Activated CD4-positive, alpha-beta memory T cell treated with anti-CD3 and anti-CD28 coated beads, Interleukin-2, amount 10 ng/mL, durations not matched to agents 7 days and 5 days (primary cell): Measurements from ENCODE around the gene PRKD1. TPM values are rescaled to one million over a fixed set of nuclear protein-coding genes. Genes with fewer than 3 reads are reported as not detected.

Experiments
- CTCF ChIA-PET: fragments of 350-600 bp; sonication (Branson Sonifier 250); formaldehyde crosslinking; loops from one replicate; lab custom pipeline; 2021; ENCODE audit warnings: antibody characterized with exemption, inconsistent platforms; lab: Charles Lee
- POLR2A ChIA-PET: fragments of 350-600 bp; sonication (Branson Sonifier 250); formaldehyde crosslinking; loops from one replicate; lab custom pipeline; 2021; ENCODE audit warnings: antibody characterized with exemption; lab: Charles Lee
- DNase-seq: peaks from one replicate; pipeline ENCODE4 v3.0.0-alpha.2; 2020
- H3K27ac Mint-ChIP-seq: one replicate; pipeline ENCODE4 v1.8.0; 2021; ENCODE audit warnings: mild to moderate bottlenecking, mixed read lengths
- H3K27me3 Mint-ChIP-seq: one replicate; pipeline ENCODE4 v1.8.0; 2021; ENCODE audit warnings: mixed read lengths
- H3K36me3 Mint-ChIP-seq: one replicate; pipeline ENCODE4 v1.8.0; 2021; ENCODE audit warnings: low read depth, mixed read lengths
- H3K4me1 Mint-ChIP-seq: one replicate; pipeline ENCODE4 v1.8.0; 2021; ENCODE audit warnings: mixed read lengths
- H3K4me3 Mint-ChIP-seq: one replicate; pipeline ENCODE4 v1.8.0; 2021; ENCODE audit warnings: mild to moderate bottlenecking, mixed read lengths
- H3K9me3 Mint-ChIP-seq: one replicate; pipeline ENCODE4 v1.8.0; 2021; ENCODE audit warnings: mixed read lengths
- total RNA-seq, 2 experiments: library from RNA; stranded (reverse); gene quantifications; one replicate each; pipeline ENCODE4 v1.2.3, GENCODE V29; 2021

Gene PRKD1
- total RNA-seq, 2 experiments from 2014 or later, result not detected

DNA sequence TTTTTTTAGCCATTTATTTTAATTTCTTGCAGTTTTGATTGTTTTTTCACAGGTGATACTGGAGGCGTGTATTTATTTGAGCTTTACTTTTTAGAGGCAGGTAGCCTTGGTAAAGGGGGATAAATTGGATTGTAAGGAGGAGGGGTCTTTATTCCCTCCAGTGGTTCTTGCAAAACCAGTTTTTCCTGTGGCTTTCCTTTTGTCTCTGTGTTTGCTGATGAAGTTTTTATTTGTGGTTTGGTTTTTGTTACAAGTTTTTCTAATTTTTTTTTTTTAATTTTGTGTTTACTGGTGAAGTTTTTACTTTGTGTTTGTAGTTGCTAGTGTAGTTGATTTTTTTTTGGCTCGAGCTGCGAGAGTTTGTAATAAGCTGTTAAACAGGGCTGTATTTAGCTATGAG lies 278.5 kb downstream of the PRKD1 start:
- CTCF ChIA-PET, result no interaction called here
- POLR2A ChIA-PET, result no interaction called here
- no peak overlapping the region for H3K4me3 Mint-ChIP-seq
- H3K27ac Mint-ChIP-seq, result no peak overlapping the region
- no peak for DNase-seq
- peaks cover 25% of the 10 kb centered on the region for H3K9me3 Mint-ChIP-seq
- H3K4me1 Mint-ChIP-seq, result no peaks in the 10 kb centered on the region
- H3K36me3 Mint-ChIP-seq, result no peaks in the 10 kb centered on the region
- H3K27me3 Mint-ChIP-seq, result no peaks in the 10 kb centered on the region

- Mint-ChIP-seq H3K4me1 (no peaks in the 10 kb centered on the region), H3K27me3 (no peaks in the 10 kb centered on the region), H3K9me3 (peaks cover 25% of the 10 kb centered on the region), H3K36me3 (no peaks in the 10 kb centered on the region), H3K27ac (no peak overlapping the region), H3K4me3 (no peak overlapping the region)
- ChIA-PET POLR2A (no interaction called here), CTCF (no interaction called here)
- no peak for DNase-seq
These were observed 279.6 kb downstream of the PRKD1 start for GRCh38 chr14:29648045-29648444.

DNA sequence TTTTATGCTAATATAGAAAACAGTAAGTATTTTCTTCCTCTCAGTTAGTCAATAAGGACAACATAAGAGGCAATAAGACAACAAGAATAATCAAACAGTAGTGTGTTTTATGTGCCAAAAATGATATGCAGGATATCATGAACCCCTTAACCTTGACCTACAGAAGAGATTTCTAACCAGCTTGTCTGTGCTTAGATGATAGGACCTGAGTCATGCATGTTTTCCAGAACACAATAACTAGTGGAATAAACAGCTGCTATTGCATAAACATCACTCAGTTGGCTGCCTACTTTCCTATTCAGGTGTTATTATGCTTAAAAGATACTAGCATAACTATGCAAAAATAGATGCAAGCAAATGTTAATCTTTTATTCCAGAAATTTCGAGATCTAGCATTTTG lies 282.5 kb downstream of the PRKD1 start:
- Mint-ChIP-seq H3K4me3 (no peak overlapping the region), H3K36me3 (no peaks in the 10 kb centered on the region), H3K27me3 (no peaks in the 10 kb centered on the region), H3K9me3 (peaks cover 20% of the 10 kb centered on the region), H3K27ac (no peak overlapping the region), H3K4me1 (no peaks in the 10 kb centered on the region)
- CTCF ChIA-PET, result no interaction called here
- POLR2A ChIA-PET, result no interaction called here
- DNase-seq, result no peak

- DNase-seq, result no peak
- Mint-ChIP-seq H3K36me3 (no peaks in the 10 kb centered on the region), H3K27ac (no peak overlapping the region), H3K4me1 (no peaks in the 10 kb centered on the region), H3K4me3 (no peak overlapping the region), H3K27me3 (no peaks in the 10 kb centered on the region), H3K9me3 (peaks cover 12% of the 10 kb centered on the region)
- CTCF ChIA-PET, result no interaction called here
- POLR2A ChIA-PET, result no interaction called here
These were observed 284.0 kb downstream of the PRKD1 start for GRCh38 chr14:29643433-29644211.

DNA sequence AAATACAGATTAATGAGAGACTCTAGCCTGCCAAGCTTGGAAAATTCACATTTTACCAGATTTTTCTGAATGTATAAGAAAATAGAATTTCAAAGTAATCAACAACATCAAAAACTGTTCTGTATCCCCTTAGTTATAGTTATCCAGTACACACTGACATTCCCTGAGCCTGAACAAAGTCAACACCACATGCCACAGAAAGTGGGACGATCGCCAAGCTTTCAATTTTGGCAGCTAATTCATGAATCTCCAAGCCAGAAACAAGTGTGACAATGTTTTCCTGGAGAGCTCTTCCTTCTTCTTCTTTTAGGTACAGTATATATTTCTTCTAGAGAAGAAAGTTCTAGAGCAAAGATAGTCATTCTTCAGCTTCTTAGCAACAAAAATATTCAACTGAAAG lies 290.2 kb downstream of the PRKD1 start:
- H3K27me3 Mint-ChIP-seq, result no peaks in the 10 kb centered on the region
- no peak for DNase-seq
- peaks cover 13% of the 10 kb centered on the region for H3K9me3 Mint-ChIP-seq
- no peak overlapping the region for H3K4me3 Mint-ChIP-seq
- POLR2A ChIA-PET, result no interaction called here
- no peaks in the 10 kb centered on the region for H3K4me1 Mint-ChIP-seq
- no peak overlapping the region for H3K27ac Mint-ChIP-seq
- no peaks in the 10 kb centered on the region for H3K36me3 Mint-ChIP-seq
- CTCF ChIA-PET, result interaction anchor here (0.9 kb wide), 1 partner anchor 9 kb away, joined by 3 read pairs; no protein-coding TSS in a partner anchor

DNA sequence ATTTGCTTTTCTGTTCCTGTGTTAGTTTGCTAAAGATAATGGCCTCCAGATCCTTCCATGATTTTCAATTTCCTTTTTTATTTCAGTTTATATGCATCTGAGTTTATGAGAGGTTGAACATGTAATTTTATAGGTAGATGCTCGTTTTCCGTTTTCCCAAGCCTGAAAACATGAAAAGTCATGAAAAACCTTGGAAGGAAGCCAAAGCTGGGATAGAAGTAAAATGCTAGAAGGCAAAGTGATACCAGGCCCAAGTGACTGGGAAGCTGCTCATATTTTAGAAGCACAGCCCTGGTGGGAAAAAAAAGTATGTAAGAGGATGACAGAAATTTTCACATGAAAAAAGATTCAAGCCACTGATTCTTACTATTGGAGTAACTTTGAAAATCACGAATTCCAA lies 290.8 kb downstream of the PRKD1 start:
- no peak for DNase-seq
- Mint-ChIP-seq H3K4me3 (no peak overlapping the region), H3K4me1 (no peaks in the 10 kb centered on the region), H3K36me3 (no peaks in the 10 kb centered on the region), H3K27me3 (no peaks in the 10 kb centered on the region), H3K9me3 (peaks cover 13% of the 10 kb centered on the region), H3K27ac (no peak overlapping the region)
- ChIA-PET POLR2A (no interaction called here), CTCF (no interaction called here)

- H3K4me3 Mint-ChIP-seq, result no peak overlapping the region
- peaks cover 8% of the 10 kb centered on the region for H3K9me3 Mint-ChIP-seq
- H3K4me1 Mint-ChIP-seq, result no peaks in the 10 kb centered on the region
- no peaks in the 10 kb centered on the region for H3K36me3 Mint-ChIP-seq
- ChIA-PET CTCF (no interaction called here), POLR2A (no interaction called here)
- no peak overlapping the region for H3K27ac Mint-ChIP-seq
- no peaks in the 10 kb centered on the region for H3K27me3 Mint-ChIP-seq
- DNase-seq, result no peak
These were observed 297.0 kb downstream of the PRKD1 start for GRCh38 chr14:29630566-29631160.

- ChIA-PET CTCF (no interaction called here), POLR2A (no interaction called here)
- Mint-ChIP-seq H3K9me3 (peaks cover 13% of the 10 kb centered on the region), H3K4me3 (no peak overlapping the region), H3K27me3 (no peaks in the 10 kb centered on the region), H3K36me3 (no peaks in the 10 kb centered on the region), H3K27ac (no peak overlapping the region), H3K4me1 (no peaks in the 10 kb centered on the region)
- no peak for DNase-seq
These were observed 297.8 kb downstream of the PRKD1 start for GRCh38 chr14:29629839-29630238.

GRCh38 chr14:29627137-29627536 lies 300.5 kb downstream of the PRKD1 start:
- H3K27ac Mint-ChIP-seq, result no peak overlapping the region
- H3K4me1 Mint-ChIP-seq, result no peaks in the 10 kb centered on the region
- H3K27me3 Mint-ChIP-seq, result no peaks in the 10 kb centered on the region
- H3K9me3 Mint-ChIP-seq, result peaks cover 16% of the 10 kb centered on the region
- H3K4me3 Mint-ChIP-seq, result no peak overlapping the region
- H3K36me3 Mint-ChIP-seq, result no peaks in the 10 kb centered on the region
- POLR2A ChIA-PET, result no interaction called here
- CTCF ChIA-PET, result no interaction called here
- DNase-seq, result no peak

DNA sequence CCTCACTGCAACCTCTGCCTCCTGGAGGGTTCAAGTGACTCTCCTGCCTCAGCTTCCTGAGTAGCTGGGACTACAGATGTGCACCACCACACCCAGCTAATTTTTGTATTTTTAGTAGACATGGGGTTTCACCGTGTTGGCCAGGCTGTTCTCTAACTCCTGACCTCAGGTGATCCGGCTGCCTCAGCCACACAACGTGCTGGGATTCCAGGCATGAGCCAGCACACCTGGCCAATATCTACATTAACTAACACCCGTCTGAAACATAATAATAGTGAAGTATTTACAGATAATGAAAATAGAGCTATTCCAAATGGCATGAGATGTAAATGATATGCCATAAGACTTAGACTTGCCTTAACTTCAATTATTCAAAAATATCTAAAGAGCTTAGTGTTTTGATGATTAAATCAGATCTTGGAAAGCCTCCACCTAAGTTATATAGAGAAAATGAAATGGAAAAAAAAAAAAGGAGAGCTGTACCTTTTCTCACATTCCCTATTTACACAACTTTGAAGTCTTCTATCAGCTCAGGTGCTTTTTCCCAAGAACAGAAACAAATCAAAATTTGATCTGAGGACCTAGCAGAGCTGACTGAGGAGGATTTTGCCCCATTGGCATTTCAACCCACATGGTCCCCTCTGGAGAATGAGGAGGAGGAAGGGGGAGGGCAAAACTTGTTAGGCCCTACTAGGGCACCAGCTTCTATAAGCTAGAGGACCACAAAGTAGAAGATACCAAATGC lies 309.2 kb downstream of the PRKD1 start:
- H3K4me3 Mint-ChIP-seq, result no peak overlapping the region
- H3K4me1 Mint-ChIP-seq, result no peaks in the 10 kb centered on the region
- no peak for DNase-seq
- peaks cover 11% of the 10 kb centered on the region for H3K9me3 Mint-ChIP-seq
- H3K36me3 Mint-ChIP-seq, result no peaks in the 10 kb centered on the region
- H3K27ac Mint-ChIP-seq, result no peak overlapping the region
- ChIA-PET CTCF (no interaction called here), POLR2A (no interaction called here)
- H3K27me3 Mint-ChIP-seq, result no peaks in the 10 kb centered on the region

DNA sequence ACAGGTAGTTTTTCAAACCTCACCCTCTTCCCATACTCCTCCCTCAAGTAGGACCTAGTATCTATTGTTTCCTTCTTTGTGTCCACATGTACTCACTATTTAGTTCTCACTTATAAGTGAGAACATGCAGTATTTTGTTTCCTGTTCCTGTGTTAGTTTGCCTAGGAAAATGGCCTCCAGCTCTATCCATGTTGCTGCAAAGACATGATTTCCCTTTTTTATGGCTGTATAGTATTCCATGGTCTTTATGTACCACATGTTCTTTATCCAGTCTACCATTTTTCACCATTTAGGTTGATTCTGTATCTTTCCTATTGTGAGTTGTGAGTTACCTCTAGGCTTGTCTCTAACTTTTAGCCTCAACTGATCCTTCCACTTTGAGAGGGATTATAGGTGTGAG lies 310.7 kb downstream of the PRKD1 start:
- CTCF ChIA-PET, result no interaction called here
- Mint-ChIP-seq H3K4me3 (no peak overlapping the region), H3K27me3 (no peaks in the 10 kb centered on the region), H3K9me3 (peaks cover 5% of the 10 kb centered on the region), H3K4me1 (no peaks in the 10 kb centered on the region), H3K27ac (no peak overlapping the region), H3K36me3 (no peaks in the 10 kb centered on the region)
- no peak for DNase-seq
- POLR2A ChIA-PET, result no interaction called here

DNA sequence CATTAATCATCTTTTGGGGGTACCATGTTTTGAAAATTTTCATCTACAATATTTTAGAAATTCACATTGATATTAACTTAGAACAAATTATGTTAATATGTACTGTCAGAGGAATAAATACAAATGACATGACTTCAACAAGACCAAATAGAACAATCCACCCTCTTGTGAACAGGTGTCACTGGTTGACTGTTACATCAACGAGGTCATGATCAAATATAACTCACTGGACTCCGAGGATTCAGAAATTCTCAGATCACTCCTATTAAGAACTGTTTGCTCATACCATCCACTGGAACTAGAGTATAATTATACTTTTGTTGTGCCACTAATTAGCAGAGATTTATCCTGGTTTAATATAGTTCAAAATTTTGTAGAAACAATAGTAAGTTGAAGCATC lies 318.8 kb downstream of the PRKD1 start:
- H3K36me3 Mint-ChIP-seq, result no peaks in the 10 kb centered on the region
- POLR2A ChIA-PET, result no interaction called here
- no peak overlapping the region for H3K4me3 Mint-ChIP-seq
- H3K27ac Mint-ChIP-seq, result no peak overlapping the region
- CTCF ChIA-PET, result no interaction called here
- no peak for DNase-seq
- no peaks in the 10 kb centered on the region for H3K27me3 Mint-ChIP-seq
- peaks cover 16% of the 10 kb centered on the region for H3K9me3 Mint-ChIP-seq
- no peaks in the 10 kb centered on the region for H3K4me1 Mint-ChIP-seq

GRCh38 chr14:29607169-29607568 lies 320.5 kb downstream of the PRKD1 start:
- no peaks in the 10 kb centered on the region for H3K27me3 Mint-ChIP-seq
- no peak overlapping the region for H3K27ac Mint-ChIP-seq
- CTCF ChIA-PET, result no interaction called here
- H3K4me3 Mint-ChIP-seq, result no peak overlapping the region
- H3K9me3 Mint-ChIP-seq, result peaks cover 16% of the 10 kb centered on the region
- H3K4me1 Mint-ChIP-seq, result no peaks in the 10 kb centered on the region
- H3K36me3 Mint-ChIP-seq, result no peaks in the 10 kb centered on the region
- DNase-seq, result no peak
- POLR2A ChIA-PET, result no interaction called here
